Renal pelvis (tissue), 4 donors: Measurements from ENCODE around the gene SPPL3. TPM values are rescaled to one million over a fixed set of nuclear protein-coding genes. Genes with fewer than 3 reads are reported as not detected.

Experiments
- DNase-seq: peaks from one replicate; pipeline ENCODE4 v3.0.0-alpha.2; 2013
- polyA plus RNA-seq, 3 donors: library from polyadenylated mRNA; unstranded; fragments of 120-200 nt; gene quantifications; one replicate each; pipeline ENCODE4 v1.2.1, GENCODE V29; 2013; ENCODE audit not compliant: insufficient read length in 3 of 3

SPPL3 gene
- polyA plus RNA-seq, 3 donors, result 79.8 to 87.8 (median 84.0) TPM

DNA sequence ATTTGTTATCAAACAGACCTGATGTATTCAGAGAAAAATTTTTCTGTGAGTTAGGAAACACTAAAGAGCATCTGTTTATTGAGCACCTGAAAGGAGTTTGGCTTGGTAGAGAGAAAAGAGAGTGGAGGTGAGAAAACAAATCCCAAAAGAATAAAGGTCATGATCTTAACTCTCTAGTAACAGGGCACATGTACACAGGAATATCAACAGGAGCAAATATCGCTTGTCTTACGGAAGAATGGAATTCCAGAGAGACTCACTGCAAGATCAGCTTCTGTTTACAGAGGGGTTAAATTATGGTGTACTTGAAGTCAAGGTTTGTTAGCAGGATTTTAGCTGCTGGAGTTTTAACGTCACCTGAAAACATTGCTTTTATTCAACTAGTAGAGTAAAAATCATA lies 78.8 kb downstream of the SPPL3 start:
- no peak for DNase-seq

DNA sequence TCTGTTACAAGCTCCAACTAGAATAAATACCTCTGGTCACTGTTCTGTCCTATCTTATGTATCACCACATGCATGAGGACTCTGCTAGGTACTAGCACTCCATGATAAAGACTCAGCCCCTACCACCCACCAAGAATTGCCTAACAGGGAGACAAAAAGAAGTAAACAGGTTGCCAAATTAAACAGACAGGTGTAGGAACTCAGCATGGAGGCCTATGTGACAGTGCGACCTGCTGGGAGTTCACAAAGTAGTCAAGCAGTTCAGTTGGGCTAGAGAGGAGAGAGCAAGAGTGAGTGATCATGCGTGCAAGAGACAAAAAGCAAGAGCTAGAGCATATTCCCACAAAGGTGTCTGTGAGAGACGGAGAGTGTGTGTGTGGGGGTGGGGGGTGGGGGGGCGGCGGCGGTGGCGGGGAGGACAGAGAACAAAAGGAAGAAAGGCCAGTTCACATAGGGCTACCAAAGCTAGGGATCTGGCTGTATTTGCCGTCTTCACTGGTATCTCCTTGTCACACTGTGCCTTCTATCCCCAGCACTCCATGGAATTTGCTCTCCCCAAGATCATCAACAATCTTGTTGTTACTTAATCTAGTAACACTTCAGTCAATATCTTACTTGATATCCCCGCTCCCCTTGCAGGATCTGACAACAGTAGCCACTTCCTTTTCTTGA lies 81.2 kb downstream of the SPPL3 start:
- no peak for DNase-seq

DNA sequence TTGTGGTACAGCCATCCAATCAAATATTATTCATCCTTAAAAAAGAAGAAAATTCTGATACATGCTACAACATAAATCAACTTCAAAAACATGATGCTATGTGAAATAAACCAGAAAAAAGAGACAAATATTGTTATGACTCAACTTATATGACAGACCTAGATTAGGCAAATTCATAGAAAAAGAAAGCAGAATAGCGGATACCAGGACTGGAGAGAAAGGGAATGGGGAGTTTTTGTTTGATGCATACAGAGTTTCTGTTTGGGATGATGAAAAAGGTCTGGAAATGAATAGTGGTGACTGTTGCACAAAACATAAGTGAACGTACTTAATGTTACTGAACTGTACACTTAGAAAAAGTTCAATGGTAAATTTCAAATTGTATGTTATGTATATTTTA lies 82.3 kb downstream of the SPPL3 start:
- DNase-seq, result no peak

DNA sequence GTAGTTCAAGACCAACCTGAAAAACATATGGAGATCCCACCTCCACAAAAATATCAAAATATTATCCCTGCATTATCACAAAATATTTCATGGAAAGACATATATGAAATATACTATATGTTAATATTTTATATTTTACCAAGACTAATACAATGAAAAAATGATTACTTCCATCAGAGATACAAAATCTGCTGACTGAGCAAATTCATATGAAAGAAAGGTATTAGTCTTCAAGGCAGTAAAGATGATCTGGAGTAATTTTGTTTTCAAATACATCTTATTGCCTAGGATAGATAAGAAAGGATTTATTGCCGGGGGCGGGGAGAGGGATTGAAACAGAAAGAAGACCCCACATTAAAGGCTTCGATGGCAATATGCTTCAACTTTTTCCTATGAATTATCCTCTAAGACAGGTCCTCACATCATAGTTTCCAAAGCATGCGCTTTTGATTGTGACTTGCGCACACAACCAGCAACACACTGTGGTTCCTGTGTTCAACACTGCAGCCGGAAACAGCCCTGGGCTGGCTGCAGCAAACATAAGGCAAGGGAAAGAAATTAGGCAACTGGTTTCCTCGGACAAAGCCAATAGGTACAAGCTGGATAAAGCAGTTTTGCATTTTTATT lies 83.2 kb downstream of the SPPL3 start:
- DNase-seq, result no peak

DNA sequence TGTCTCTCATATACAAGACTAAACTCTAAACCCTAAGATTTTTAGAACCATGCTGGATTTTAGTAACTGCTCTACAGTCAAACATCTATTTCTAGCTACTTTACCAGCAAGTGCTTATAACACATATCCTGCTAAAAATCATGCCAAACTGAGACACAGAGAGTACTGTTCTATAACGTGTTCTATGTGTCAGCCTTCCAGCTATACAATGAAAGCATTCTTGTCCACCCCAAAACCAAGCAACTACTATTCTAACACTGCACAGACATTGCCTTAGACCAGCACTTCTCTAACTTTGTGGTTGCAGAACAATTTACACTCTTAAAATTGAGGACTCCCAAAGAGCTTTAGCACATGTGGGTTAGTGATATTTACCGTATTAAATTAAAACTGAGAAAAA lies 85.7 kb downstream of the SPPL3 start:
- no peak for DNase-seq

DNA sequence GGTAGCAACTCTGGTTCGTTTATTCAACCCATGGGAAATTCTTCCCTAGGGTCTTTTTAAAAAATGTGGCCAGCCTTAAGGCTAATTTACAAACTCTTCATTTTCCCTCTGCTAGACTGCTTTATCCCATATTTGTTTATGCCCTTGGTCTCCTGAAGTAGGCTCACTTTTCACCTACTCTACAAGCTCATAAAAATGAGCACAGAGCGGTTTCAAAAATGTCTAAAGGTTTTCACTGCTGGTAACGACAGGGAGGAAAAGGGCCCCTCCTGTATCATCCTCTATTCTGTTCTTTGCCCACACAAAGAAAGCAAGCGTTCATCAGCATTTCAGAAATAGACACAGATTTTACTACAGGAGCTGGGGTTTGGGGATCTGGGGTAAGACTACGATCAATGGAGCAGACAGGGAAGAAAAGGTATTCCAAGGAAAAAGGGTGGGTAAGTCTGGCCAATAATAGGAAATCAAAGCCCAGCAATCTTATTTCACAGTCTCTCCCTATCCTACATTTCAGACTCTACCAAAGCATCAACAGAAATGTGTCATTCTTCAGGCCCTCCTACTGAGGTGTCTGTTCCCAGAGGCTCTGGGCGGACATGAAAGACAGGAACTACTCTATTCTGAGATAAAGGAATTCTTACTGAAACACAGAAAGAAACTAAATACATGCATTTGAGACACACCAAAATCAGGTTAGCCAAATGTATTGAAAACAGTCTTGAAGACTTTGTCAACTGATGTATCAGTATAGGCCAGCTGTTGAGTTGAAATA lies 86.4 kb downstream of the SPPL3 start:
- no peak for DNase-seq

DNA sequence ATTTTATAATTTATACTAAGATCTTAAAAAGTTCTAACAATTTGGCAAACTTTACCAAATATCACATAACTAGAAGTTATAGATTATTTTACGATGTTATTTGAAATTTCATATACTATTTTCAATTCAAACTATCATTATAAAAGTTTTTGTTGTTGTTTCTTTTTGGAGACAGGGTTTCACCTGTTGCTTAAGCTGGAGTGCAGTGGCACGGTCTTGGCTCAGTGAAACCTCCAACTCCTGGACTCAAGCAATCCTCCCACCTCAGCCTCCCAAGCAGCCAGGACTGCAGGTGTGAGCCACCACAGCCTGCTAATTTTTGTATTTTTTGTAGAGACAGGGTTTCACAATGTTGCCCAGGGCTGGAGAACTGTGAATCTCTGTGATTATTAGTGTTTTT lies 87.8 kb downstream of the SPPL3 start:
- DNase-seq, result no peak

DNA sequence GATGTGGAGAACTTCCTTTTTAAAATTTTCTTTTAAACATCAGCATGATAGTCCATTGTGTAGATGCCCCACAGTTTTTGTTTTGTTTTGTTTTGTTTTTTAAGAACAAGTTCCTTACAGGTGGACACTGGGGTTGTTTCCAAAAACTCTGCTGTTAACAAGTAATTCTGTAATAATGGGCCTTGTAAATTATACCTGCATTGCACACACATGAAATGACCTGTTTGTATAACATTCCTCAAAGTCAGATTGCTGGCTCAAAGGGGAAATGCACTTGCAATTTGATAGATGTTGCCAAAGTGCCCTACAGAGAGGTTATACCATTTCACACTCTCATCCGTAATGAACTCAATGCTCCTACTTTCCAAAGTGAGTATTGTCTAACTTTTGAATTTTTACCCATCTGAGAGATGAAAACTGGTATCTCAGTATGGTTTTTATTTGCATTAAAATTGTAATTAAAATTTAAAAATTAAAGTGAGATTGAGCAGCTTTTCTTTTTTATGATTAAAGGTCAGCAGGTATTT lies 89.2 kb downstream of the SPPL3 start:
- DNase-seq, result no peak

DNA sequence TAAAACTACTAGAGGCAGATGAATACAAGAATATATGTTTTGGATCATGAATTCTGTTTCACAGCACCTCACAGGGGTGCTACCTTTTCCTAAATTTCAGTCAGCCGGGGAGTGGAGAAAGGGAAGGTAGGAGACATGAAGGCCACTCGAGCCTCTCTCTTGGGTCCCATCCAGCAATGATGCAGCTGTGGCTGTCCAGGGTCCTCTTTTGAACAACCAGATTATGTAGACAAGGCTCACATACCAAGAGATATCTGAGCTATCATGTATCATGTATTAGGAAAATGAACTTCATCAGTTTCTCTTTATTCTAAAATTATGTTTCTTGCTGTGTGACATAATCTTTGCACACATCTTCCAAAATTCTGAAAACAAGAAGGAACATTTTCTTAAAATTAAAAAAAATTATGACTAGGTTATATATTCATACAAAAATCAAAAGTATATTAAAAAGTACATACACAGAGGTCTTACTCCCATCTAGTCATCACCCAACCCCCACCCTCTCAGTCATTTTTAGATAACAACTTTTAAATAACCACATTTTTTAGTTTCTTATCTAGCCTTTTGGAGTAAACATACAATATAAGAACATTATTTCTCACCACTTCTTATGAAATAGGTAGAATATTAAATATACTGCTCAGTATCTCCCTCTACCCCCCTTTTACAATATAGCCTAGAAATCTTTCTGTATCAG lies 89.8 kb downstream of the SPPL3 start:
- DNase-seq, result no peak

DNA sequence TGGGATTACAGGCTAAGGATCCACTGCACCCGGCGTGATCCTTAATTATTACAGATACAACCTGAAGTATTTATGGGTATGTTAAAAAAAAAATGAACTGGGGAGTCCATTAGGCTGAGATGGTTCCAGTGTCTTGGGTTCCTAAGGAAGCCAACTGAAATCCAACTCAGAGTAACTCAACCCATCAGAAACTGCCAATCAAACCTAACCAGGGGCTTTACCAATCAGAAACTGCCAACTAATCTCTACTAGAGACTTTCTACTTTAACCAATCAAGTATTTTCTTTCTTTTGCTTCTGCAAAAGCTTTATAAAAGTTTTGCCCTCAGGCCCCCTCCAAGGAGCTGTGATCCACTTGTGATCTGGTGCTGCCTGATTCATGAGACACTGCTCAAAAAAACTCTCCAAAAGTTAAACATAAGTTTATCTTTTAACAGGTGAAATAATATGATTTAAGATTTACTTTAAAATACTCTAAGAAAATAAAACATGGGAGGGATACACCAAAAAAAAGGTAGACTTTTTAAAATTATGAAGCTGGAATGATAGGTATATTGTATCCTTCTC lies 90.5 kb downstream of the SPPL3 start:
- no peak for DNase-seq

DNA sequence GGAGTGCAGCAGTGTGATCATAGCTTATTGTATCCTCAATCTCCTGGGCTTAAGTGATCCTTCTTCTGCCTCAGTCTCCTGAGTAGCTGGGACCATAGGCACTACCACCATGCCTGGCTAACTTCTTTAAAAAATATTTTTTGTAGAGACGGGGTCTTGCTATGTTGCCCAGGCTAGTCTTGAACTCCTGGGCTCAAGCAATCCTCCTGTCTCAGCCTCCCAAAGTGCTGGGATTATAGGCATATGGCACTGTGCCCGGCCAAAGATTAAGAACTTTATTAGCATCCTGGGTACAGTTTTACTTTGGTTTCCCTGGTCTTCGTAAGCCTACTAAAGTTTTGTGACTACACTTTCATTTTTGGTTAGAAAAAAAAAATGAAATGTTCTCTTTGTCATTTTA lies 94.1 kb downstream of the SPPL3 start:
- DNase-seq, result no peak

DNA sequence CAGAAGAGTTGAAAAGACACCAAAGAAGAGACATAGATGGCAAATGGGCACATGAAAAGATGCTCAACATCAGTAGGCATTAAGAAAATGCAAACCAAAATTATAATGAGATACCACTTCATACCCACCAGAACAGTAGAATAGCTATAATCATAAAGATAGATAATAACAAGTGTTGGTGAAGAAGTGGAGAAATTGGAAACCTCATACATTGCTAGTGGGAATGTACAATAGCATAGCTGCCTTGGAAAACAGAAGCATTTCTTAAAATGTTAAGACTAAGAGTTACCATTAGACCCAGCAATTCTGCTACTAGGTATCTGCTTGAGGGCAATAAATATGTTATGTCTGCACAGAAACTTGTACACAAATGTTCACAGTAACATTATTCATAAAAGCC lies 99.7 kb downstream of the SPPL3 start:
- no peak for DNase-seq

DNA sequence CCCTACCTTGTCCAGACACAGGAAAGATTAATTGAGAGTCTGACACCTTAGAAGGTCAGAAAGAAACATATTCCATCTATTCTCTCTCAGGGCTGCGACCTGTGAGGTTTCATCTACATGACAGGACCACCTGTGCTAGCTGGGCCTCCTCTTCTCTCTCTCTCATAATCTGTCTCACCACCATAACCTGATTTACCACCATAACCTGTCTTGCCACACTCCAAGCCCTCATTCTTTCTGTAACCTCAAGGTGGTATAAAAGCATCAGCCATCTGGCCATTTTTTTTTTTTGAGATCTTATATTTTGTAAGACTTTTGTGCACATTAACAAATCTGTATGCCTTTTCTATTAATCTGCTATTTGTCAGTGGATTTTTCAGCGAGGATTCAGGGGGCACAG lies 103.0 kb downstream of the SPPL3 start:
- DNase-seq, result no peak

DNA sequence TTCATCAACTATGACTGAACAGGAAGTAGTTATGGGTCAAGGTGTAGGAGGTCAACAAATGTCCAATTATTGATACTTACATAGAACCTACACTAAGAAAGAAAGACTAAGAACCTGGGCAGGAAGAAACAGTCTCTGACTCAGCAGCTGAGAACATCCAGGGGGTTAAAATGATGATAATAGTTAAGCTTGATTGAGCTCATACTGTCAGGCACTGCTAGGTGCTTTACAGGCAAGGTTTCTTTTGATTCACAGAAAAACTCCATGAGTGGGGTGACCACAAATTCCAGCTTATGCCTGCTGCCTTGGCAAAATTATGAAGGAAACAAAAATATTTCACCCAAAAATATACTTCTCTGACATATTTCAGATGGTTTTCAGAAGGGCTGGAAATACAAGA lies 103.5 kb downstream of the SPPL3 start:
- DNase-seq, result no peak

DNA sequence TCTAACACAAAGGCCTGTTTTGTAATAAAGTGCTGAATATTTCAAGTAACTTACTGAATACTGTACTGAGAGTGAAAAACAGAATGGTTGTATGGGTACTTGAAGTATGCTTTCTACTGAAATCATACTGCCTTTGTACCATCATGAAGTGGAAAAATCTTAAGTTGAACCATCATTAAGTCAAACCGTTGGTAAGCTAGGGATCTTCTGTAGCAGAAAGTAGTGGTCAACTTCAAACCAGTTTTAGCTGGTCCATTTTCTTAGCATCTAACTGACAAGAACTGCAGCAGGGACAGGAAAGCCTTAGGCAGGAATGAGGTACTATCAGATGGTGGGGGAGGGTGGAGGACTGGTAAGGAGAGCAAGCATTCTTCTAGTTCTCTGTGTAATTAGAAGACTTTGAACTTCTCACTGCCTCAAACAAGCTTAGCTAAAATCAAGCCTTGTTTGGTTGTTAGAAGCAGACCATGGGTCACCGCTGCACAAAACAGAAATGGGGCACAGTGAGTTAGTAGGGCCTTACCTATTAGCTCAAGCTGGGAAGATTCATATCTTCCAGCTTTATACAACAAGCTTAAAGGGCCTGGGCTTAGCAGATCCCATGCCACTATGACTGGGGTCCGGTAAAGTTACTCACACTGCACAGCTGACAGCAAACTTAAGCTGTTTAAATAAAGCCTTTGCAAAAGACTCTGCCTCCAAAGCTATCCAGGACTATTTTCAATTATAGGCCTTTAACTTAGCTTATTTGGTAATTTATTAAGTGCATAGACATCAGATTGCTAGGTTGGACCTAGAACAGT lies 104.7 kb downstream of the SPPL3 start:
- peak; percentile 14 for DNase-seq

DNA sequence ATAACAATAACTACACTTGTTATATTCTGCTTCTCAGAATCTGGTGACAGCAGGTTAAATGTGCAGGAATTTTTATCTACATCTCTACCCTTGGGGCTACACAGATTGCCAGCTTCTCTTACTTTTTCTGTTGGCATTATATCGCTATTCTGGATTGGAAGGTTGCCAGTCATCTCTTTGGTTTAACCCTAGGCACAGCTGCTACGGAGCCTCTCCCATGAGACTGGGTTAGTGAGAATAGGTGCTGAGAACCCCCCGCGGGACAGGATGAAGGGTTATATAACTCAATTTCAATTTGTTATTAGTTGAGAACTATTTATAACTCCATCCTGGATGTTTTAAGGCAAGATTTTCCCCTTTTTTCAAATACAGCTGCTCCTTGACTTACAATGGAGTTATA lies 105.5 kb downstream of the SPPL3 start:
- no peak for DNase-seq

DNA sequence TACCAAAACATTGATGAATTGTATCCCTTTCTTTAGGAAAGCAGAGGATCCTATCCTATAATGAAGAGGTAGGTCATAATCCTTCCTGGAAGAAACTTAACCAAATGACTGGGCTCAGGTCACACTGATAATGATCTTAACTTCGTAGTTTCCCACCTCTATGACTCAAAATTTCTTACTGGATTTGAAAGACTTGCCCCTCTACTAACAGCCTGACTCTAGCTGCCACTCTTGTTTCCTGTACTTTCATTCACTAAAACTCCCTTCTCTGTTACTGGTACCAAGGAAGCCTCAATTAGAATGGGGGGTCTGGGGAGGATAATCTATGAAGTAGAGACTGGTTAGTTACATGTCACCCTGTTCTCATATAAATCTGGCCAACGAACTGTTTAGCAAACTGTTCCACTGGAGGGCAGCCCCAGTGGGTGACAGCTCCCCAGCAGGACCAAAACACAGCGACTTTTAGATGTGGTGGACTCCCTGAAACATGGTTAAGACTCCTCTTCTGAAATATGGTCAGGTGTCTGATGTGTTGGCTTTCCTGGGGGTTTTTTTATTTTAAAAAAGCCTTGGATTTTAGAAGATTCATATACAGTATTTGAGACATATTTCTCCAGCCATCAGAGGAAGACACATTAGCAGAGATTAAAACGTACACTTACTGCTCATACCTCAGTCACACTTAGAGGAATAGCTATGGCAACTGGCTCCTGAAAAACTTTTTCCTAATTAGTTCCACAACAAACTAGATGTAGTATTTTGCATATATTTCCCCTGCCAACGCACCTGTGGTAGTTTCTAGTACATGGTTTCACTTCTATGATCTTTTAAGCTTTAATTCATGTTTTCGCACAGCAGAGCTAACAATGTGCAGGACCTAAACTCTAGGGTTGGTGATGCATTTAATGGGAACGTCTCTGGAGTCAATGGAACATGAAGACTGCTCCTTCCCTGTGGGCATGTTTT lies 106.2 kb downstream of the SPPL3 start:
- DNase-seq, result no peak

DNA sequence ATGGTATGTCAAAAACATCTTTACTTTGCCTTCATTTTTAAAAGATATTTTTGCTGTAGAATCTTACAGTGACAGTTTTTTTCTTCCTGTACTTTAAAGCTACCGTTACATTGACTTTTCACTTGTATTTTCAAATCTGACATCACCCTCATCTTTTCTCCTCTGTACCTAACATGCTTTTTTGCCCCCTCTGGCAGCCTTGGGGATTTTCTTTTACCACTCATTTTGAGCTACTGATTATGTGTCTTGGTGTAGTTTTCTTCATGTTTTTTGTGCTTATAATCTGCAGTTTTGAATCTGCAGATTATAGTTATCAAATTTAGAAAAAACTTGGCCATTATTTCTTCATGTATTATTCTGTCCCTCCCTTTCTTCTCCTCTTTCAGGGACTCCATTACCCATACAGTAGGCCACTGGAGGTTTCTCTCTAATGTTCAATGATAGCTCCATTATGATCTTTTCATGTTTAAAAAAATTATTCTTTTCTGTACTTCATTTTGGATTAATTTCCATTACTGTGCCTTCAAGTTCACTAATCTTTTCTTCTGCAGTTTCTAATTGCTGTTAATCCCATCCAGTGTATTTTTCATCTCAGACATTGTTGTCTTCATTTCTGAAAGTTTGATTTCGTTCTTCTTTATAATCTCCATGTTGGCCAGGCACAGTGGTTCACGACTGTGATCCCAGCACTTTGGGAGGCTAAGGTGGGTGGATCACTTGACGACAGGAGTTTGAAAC lies 108.5 kb downstream of the SPPL3 start:
- no peak for DNase-seq

DNA sequence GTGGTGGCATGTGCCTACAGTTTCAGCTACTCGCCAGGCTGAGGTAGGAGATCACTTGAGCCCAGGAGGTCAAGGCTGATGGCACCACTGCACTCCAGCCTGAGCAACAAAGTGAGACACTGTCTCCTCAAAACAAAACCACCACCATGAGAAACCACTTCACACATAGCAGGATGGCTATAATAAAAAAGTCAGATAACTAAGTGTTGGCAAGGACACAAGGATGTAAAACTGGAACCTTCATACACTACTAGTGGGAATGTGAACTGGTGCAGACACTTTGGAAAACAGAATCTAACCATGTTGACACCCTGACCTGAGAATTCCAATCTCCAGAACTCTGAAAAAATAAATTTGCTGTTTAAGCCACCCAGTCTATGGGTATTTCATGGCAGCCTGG lies 110.8 kb downstream of the SPPL3 start:
- no peak for DNase-seq
